ENCODE results near the gene WHRN.

DNA sequence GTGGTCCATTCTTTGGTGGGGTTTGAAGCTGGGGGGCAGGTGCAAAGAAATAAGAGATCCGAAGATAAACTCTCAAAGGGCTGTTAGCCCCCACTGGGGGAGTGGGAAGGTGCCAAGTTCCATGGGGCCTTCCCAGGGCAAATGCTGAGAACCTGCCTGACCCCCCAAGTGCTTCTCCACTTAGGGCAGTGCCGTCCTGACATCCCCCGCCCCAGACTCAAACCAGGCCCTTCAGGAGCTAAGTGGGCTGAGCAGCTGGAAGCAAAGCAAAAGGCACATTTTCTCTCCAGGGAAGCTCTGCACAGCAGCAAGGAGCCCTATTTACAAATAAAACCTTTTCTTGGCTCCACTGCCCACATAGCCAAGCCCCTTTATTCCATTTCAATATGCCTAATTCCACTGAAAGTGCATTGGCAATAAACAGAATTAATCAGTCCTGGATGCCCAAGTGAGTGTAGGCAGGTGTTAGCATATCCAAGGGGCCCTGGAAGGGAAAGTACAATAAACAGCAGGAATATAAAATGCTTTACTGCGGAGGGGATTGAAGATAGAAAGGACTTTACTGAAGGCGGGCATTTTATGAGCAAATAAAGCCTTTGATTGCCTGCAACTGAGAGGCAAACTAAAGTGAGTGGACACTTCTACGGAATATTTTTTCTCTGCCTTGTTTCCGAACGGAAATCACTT, 44.6 kb downstream of the WHRN start:
- TF ChIP-seq, protein P1, sequence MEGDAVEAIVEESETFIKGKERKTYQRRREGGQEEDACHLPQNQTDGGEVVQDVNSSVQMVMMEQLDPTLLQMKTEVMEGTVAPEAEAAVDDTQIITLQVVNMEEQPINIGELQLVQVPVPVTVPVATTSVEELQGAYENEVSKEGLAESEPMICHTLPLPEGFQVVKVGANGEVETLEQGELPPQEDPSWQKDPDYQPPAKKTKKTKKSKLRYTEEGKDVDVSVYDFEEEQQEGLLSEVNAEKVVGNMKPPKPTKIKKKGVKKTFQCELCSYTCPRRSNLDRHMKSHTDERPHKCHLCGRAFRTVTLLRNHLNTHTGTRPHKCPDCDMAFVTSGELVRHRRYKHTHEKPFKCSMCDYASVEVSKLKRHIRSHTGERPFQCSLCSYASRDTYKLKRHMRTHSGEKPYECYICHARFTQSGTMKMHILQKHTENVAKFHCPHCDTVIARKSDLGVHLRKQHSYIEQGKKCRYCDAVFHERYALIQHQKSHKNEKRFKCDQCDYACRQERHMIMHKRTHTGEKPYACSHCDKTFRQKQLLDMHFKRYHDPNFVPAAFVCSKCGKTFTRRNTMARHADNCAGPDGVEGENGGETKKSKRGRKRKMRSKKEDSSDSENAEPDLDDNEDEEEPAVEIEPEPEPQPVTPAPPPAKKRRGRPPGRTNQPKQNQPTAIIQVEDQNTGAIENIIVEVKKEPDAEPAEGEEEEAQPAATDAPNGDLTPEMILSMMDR (IDR thresholded peaks at IDR 0.05) = no peak
- no peak for TF ChIP-seq POLR2A (IDR thresholded peaks at IDR 0.05)
- TF ChIP-seq POLR2AphosphoS5 (IDR thresholded peaks at IDR 0.05) = no peak
